SK-N-SH treated with all-trans-retinoic acid at 6 μM for 48 hours (cell line): ENCODE results near the gene SCN11A.

Experiments used
- ATAC-seq: fragments of 200-7000 bp; cut with Tn5 transposase; 3 replicates; pipeline ENCODE4 v1.9.1; 2020; ENCODE audit warnings: mild to moderate bottlenecking, moderate library complexity
- ARNTL ChIP-seq: fragments of 450-650 bp; formaldehyde crosslinking; IDR thresholded peaks from 2 replicates; pipeline ENCODE4 v1.5.0; 2020; ENCODE audit warnings: low read depth, mild to moderate bottlenecking, moderate library complexity, borderline replicate concordance
- BACH2 ChIP-seq: fragments of 250-450 bp; sonication (Bioruptor Pico); IDR thresholded peaks from 2 replicates; pipeline ENCODE4 v1.9.0; 2021; ENCODE audit warnings: mild to moderate bottlenecking, borderline replicate concordance
- CREB5 ChIP-seq: fragments of 250-450 bp; sonication (Bioruptor Pico); IDR thresholded peaks from 2 replicates; pipeline ENCODE4 v1.5.1; 2020; ENCODE audit warnings: low read depth, mild to moderate bottlenecking, moderate library complexity
- CSDC2 ChIP-seq: fragments of 250-450 bp; sonication (Bioruptor Pico); IDR thresholded peaks from 2 replicates; pipeline ENCODE4 v1.5.0; 2020; ENCODE audit warnings: mild to moderate bottlenecking, moderate library complexity
- ESRRG ChIP-seq: fragments of 250-450 bp; sonication (Bioruptor Pico); IDR thresholded peaks from 2 replicates; pipeline ENCODE4 v1.6.1; 2021; ENCODE audit warnings: mild to moderate bottlenecking
- GLIS3 ChIP-seq: fragments of 250-450 bp; sonication (Bioruptor Pico); IDR thresholded peaks from 2 replicates; pipeline ENCODE4 v1.5.0; 2020; ENCODE audit warnings: mild to moderate bottlenecking, moderate library complexity
- ISL1 ChIP-seq: fragments of 250-450 bp; sonication (Bioruptor Pico); IDR thresholded peaks from 2 replicates; pipeline ENCODE4 v2.1.2; 2022; ENCODE audit warnings: mild to moderate bottlenecking, moderate library complexity
- OSR1 ChIP-seq: fragments of 250-450 bp; sonication (Bioruptor Pico); IDR thresholded peaks from 2 replicates; pipeline ENCODE4 v1.8.0; 2022; ENCODE audit warnings: moderate library complexity, mild to moderate bottlenecking, inconsistent platforms
- PATZ1 ChIP-seq: fragments of 250-450 bp; sonication (Bioruptor Pico); IDR thresholded peaks from 2 replicates; pipeline ENCODE4 v1.8.0; 2020; ENCODE audit warnings: mild to moderate bottlenecking, moderate library complexity, borderline replicate concordance
- POU6F1 ChIP-seq: fragments of 250-450 bp; sonication (Bioruptor Pico); IDR thresholded peaks from 2 replicates; pipeline ENCODE4 v1.8.0; 2021; ENCODE audit warnings: low read depth, mild to moderate bottlenecking, moderate library complexity, borderline replicate concordance
- PPARA ChIP-seq: fragments of 250-450 bp; sonication (Bioruptor Pico); IDR thresholded peaks from 2 replicates; pipeline ENCODE4 v1.5.0; 2020; ENCODE audit warnings: mild to moderate bottlenecking, borderline replicate concordance
- RARB ChIP-seq: fragments of 250-450 bp; sonication (Bioruptor Pico); IDR thresholded peaks from 2 replicates; pipeline ENCODE4 v1.8.0; 2021; ENCODE audit warnings: mild to moderate bottlenecking, moderate library complexity
- SNAI2 ChIP-seq: fragments of 250-450 bp; sonication (Bioruptor Pico); IDR thresholded peaks from 2 replicates; pipeline ENCODE4 v1.5.0; 2020; ENCODE audit warnings: mild to moderate bottlenecking, moderate library complexity
- TCF4 ChIP-seq: fragments of 250-450 bp; sonication (Bioruptor Pico); IDR thresholded peaks from 2 replicates; pipeline ENCODE4 v1.8.0; 2021; ENCODE audit warnings: mild to moderate bottlenecking, moderate library complexity, borderline replicate concordance
- TOX ChIP-seq: fragments of 250-450 bp; sonication (Bioruptor Pico); IDR thresholded peaks from 2 replicates; pipeline ENCODE4 v1.8.0; 2021; ENCODE audit warnings: mild to moderate bottlenecking, moderate library complexity, borderline replicate concordance
- TSHZ2 ChIP-seq: fragments of 250-450 bp; sonication (Bioruptor Pico); IDR thresholded peaks from 2 replicates; pipeline ENCODE4 v1.5.0; 2020; ENCODE audit warnings: mild to moderate bottlenecking, moderate library complexity
- ZC3H10 ChIP-seq: fragments of 250-450 bp; sonication (Bioruptor Pico); IDR thresholded peaks from 2 replicates; pipeline ENCODE4 v1.5.1; 2021; ENCODE audit warnings: mild to moderate bottlenecking, moderate library complexity
- ZFP3 ChIP-seq: fragments of 250-450 bp; sonication (Bioruptor Pico); IDR thresholded peaks from 2 replicates; pipeline ENCODE4 v1.5.0; 2020; ENCODE audit warnings: mild to moderate bottlenecking, moderate library complexity
- ZFP30 ChIP-seq: fragments of 450-650 bp; formaldehyde crosslinking; IDR thresholded peaks from 2 replicates; pipeline ENCODE4 v1.5.0; 2022; ENCODE audit warnings: mild to moderate bottlenecking, moderate library complexity
- ZNF565 ChIP-seq: fragments of 450-650 bp; formaldehyde crosslinking; conservative IDR thresholded peaks from 2 replicates; pipeline ENCODE4 v1.5.0; 2020; ENCODE audit warnings: low read depth, mild to moderate bottlenecking, moderate library complexity
- ZNF8 ChIP-seq: fragments of 450-650 bp; formaldehyde crosslinking; IDR thresholded peaks from 2 replicates; pipeline ENCODE4 v1.5.0; 2020; ENCODE audit warnings: mild to moderate bottlenecking, moderate library complexity

The SCN11A gene

GRCh38 chr3:39013921-39014509, 37.7 kb downstream of the SCN11A start:
- no peak for ATAC-seq
- no peak for TF ChIP-seq CSDC2 (CRISPR knock-in tag)
- TF ChIP-seq ISL1 (CRISPR knock-in tag), result no peak
- TF ChIP-seq SNAI2 (CRISPR knock-in tag), result no peak
- TF ChIP-seq ESRRG (CRISPR knock-in tag), result no peak
- TF ChIP-seq ZC3H10 (CRISPR knock-in tag), result no peak
- no peak for TF ChIP-seq PPARA
- TF ChIP-seq POU6F1 (CRISPR knock-in tag), result no peak
- TF ChIP-seq RARB (CRISPR knock-in tag), result no peak
- TF ChIP-seq TSHZ2 (CRISPR knock-in tag), result no peak
- TF ChIP-seq ARNTL (CRISPR knock-in tag), result no peak
- no peak for TF ChIP-seq ZFP3 (CRISPR knock-in tag)
- no peak for TF ChIP-seq ZNF565
- TF ChIP-seq TCF4 (CRISPR knock-in tag), result no peak
- TF ChIP-seq ZNF8 (CRISPR knock-in tag), result no peak
- TF ChIP-seq GLIS3 (CRISPR knock-in tag), result no peak
- no peak for TF ChIP-seq BACH2 (CRISPR knock-in tag)
- TF ChIP-seq CREB5 (CRISPR knock-in tag), result no peak

GRCh38 chr3:39013289-39013688, 38.5 kb downstream of the SCN11A start:
- no peak for ATAC-seq

More at GRCh38 chr3:39013289-39013688, 38.5 kb downstream of the SCN11A start:
- TF ChIP-seq ZNF8 (CRISPR knock-in tag) (no peak), TSHZ2 (CRISPR knock-in tag) (no peak), BACH2 (CRISPR knock-in tag) (no peak), RARB (CRISPR knock-in tag) (no peak), ZC3H10 (CRISPR knock-in tag) (no peak), TCF4 (CRISPR knock-in tag) (no peak), PPARA (no peak), OSR1 (CRISPR knock-in tag) (no peak), PATZ1 (no peak), ZFP30 (CRISPR knock-in tag) (no peak), ZNF565 (no peak), TOX (CRISPR knock-in tag) (no peak), ZFP3 (CRISPR knock-in tag) (no peak), CREB5 (CRISPR knock-in tag) (no peak)
